Panc1 (cell line): ENCODE measurements around the gene RARB.

Experiments used
- POLR2AphosphoS5 ChIP-seq: IDR thresholded peaks from 2 replicates; pipeline ENCODE4 v1.6.1; 2012; ENCODE audit warnings: mild to moderate bottlenecking, low read depth, low read length, moderate library complexity
- TF ChIP-seq, protein P1 (sequence below): fragments of 450-650 bp; IDR thresholded peaks from 2 replicates; pipeline ENCODE4 v1.5.1; 2017; ENCODE audit warnings: mild to moderate bottlenecking

DNA sequence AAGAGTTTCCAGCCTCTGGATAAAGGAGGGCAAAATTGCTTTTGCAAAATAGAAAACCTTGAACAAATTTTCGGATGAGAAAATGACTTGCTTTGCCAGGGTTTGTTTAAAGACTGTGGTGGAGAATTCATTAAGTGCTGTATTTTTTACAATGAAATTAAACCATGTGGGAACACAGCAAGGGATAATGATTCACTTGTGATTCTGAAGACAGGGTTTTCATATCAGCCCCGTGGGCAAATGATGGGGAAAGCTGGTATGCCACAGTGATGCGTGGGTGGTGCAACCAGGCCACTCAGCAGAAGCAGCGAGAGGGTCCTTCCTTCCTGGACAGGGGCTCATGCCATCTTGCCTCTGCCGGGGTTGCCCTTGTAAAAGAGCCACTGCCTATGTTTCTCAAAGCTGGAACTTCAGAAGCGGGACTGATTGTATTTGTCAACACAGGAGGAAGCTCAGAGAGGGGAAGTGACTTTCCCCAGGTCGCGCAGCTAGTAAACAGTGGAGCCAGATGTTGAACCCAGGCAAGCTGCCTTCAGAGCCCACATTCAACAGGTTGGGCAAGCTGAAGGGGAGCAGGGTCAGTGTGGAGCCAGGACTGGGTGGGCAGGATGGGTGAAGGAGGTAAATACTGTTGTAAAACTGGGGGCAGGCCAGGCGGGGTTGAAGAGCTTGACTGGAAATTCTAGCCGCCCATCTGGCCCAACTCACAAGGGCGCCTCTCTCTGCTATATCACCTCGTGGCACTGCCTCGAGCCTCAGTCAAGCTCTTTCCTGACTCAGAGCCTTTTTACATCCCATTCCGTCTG is 157.5 kb downstream of the RARB start:
- TF ChIP-seq, protein P1, sequence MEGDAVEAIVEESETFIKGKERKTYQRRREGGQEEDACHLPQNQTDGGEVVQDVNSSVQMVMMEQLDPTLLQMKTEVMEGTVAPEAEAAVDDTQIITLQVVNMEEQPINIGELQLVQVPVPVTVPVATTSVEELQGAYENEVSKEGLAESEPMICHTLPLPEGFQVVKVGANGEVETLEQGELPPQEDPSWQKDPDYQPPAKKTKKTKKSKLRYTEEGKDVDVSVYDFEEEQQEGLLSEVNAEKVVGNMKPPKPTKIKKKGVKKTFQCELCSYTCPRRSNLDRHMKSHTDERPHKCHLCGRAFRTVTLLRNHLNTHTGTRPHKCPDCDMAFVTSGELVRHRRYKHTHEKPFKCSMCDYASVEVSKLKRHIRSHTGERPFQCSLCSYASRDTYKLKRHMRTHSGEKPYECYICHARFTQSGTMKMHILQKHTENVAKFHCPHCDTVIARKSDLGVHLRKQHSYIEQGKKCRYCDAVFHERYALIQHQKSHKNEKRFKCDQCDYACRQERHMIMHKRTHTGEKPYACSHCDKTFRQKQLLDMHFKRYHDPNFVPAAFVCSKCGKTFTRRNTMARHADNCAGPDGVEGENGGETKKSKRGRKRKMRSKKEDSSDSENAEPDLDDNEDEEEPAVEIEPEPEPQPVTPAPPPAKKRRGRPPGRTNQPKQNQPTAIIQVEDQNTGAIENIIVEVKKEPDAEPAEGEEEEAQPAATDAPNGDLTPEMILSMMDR, result no peak
- no peak for TF ChIP-seq POLR2AphosphoS5
